ENCODE data around the gene PPP1R10.

Gene PPP1R10

DNA sequence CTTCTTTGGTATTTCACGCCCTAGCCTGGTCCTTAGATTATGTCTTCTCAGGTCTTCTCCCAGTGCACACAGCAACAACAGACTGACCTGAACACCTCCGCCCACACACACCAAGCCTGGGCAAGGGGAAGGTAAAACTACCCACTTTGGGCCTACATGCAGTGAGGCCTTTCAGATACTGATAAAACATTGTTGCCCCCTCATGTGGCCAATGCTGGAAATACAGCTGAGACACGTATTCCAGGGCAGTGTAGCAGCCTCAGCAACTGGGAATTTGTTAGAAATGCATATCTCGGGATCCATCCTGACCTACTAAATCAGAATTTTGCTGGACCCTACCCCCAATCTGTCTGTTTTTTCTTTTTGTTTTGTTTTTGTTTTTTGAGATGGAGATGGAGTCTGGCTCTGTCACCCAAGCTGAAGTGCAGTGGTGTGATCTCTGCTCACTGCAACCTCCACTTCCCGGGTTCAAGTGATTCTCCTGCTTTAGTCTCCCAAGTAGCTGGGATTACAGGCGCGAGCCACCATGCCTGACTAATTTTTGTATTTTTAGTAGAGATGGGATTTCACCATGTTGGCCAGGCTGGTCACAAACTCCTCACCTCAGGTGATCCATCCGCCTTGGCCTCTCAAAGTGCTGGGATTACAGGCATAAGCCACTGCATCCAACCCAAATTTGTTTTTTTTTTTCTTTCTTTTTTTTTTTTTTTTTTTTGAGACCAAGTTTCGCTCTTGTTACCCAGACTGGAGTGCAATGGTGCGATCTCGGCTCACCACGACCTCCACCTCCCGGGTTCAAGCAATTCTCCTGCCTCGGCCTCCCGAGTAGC lies 19.5 kb downstream of the PPP1R10 start:
- DNase-seq = peak; percentile 34 to 70 (median 62)

GRCh38 chr6:30592287-30592686 lies 24.8 kb downstream of the PPP1R10 start:
- DNase-seq = no peak

DNA sequence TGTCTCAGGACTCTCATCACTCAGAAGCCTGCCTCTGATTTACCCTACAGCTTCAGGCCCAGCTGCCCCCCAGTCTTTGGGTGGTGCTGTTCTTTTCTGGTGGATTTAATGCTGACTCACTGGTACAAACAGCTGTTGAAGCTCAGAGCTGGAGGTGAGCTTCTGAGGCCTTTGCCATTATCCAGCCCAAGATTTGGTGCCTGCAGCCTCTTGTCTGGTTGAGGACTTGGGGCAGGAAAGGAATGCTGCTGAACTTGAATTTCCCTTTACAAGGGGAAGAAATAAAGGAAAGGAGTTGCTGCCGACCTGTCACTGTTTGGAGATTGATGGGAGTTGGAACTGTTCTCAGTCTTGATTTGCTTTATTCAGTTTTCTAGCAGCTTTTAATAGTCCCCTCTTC lies 26.0 kb downstream of the PPP1R10 start:
- no peak for DNase-seq

- no peak for DNase-seq
Observed at GRCh38 chr6:30590509-30590908, 26.5 kb downstream of the PPP1R10 start.

DNA sequence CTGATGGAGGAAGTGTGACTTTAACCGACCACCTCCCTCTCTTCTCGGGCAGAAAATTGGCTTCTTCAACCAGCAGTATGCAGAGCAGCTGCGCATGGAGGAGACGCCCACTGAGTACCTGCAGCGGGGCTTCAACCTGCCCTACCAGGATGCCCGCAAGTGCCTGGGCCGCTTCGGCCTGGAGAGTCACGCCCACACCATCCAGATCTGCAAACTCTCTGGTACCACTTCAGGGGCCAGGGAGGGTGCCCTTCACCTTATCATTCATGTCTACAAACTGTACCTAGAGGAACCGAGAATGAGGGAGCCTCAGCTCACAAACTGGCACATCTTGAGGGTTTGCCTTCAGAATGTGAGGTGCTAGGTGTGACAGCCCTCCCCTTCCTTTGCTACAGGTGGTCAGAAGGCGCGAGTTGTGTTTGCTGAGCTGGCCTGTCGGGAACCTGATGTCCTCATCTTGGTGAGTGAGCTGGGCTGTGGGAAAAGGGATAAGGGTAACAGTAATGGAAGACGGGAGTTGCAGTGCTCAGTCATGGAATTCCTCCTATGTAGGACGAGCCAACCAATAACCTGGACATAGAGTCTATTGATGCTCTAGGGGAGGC lies 27.2 kb downstream of the PPP1R10 start:
- no peak for DNase-seq

DNA sequence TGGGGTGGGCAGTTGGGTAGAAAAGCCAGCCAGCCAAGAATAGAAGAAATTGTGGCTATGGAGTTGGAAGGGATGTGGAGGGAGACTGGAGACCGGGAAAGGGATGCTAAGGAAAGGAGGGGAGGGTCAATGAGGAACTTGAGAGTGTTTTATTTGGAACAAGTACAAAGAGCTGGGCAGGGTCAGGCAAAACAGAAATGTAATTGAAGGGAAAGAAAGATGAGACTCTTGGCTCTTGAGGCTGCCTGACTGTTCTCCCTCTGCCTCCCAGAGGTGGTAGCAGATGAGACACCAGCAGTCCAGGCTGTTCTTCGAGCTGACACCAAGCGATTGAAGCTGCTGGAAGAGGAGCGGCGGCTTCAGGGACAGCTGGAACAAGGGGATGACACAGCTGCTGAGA lies 33.1 kb downstream of the PPP1R10 start:
- DNase-seq = no peak

- DNase-seq = no peak
Observed at GRCh38 chr6:30578051-30578450, 39.0 kb downstream of the PPP1R10 start.

DNA sequence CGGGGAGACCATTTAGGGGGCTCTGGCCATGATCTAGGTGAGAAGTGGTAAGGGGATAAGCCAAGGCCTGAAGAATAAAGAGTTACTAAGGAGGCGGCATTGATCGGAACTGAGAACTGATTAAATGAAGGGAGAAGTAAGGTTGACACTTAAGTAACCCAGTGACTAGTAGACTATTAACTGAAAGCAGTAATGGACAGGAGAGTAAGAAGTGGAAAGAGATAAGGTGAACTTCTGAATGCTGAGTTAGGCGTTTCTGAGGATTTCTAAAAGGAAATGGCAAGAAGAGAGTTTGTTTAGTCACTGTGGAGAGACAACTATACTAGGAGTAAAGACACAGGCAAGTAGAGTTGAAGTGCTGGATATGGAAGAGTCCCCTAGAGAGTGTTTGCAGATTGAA lies 43.9 kb downstream of the PPP1R10 start:
- no peak for DNase-seq

- DNase-seq = no peak
Observed at GRCh38 chr6:30572148-30572547, 44.9 kb downstream of the PPP1R10 start.

- DNase-seq = no peak
Observed at GRCh38 chr6:30571762-30572082, 45.3 kb downstream of the PPP1R10 start.

GRCh38 chr6:30571075-30571761 lies 45.8 kb downstream of the PPP1R10 start, which contains the start of gene ABCF1:
TSS of gene ABCF1 (plus strand) at chr6:30571442. CDS start at chr6:30571488, 46 bp downstream.
- DNase-seq = peak; percentile 98 to 100 (median 99)

GRCh38 chr6:30570740-30571074 lies 46.3 kb downstream of the PPP1R10 start:
- DNase-seq = no peak

GRCh38 chr6:30570263-30570662 lies 46.8 kb downstream of the PPP1R10 start:
- no peak for DNase-seq

DNA sequence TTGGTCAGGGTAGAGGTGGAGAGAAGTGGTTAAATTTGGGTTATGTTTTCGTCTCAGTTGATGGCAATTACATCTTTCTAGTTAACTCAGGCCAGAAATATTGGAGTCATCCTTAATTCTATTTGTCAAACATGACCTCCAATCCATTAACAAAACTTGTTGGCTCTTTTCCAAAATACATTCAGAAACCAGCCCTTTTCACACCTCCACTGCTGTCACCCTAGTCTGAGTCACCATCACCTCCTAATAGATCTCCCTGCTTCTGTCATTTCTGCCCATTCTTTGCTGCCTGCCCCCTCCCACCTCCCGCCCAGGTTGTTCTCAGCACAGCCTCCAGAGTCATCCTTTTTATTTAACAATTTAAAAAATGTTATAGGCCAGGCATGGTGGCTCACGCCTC lies 48.8 kb downstream of the PPP1R10 start:
- no peak for DNase-seq

DNA sequence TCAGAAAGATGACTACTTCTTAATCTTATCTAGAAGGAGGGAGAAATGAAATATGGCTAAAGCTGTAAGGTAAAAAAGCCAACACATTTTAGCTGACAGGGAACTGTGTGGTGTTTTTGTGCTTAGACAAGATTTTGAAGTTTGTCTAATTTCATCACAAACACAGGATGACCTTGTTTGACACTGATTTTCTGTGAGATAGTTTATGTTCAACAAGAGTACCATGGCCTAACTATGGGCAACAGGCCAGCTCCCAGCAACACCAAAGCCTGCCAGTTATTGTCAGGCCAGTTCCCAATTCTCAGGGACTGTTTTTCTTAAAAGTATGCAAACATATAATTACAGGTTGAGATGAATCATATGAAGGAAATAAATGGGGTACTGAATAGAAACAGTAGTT lies 51.3 kb downstream of the PPP1R10 start:
- DNase-seq = no peak

DNA sequence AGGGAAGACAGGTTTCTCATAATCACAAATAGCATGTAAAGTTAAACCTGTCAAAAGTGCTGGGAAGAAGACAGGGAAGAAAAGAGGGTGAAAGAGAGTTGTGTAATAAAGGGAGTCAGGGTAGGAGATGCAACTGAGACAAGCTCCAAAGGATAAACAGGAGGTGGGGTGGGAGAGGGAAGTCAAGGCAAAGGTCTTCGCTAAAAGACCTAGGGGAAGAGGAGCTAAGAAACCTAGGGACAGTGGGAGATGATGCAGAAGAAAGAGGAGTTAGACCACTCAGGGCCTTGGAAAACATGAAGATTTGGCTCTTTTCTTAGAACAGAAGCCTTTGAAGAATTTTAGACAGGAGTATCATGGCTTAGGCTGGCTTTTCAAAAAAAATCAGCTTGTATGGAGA lies 52.9 kb downstream of the PPP1R10 start:
- no peak for DNase-seq

DNA sequence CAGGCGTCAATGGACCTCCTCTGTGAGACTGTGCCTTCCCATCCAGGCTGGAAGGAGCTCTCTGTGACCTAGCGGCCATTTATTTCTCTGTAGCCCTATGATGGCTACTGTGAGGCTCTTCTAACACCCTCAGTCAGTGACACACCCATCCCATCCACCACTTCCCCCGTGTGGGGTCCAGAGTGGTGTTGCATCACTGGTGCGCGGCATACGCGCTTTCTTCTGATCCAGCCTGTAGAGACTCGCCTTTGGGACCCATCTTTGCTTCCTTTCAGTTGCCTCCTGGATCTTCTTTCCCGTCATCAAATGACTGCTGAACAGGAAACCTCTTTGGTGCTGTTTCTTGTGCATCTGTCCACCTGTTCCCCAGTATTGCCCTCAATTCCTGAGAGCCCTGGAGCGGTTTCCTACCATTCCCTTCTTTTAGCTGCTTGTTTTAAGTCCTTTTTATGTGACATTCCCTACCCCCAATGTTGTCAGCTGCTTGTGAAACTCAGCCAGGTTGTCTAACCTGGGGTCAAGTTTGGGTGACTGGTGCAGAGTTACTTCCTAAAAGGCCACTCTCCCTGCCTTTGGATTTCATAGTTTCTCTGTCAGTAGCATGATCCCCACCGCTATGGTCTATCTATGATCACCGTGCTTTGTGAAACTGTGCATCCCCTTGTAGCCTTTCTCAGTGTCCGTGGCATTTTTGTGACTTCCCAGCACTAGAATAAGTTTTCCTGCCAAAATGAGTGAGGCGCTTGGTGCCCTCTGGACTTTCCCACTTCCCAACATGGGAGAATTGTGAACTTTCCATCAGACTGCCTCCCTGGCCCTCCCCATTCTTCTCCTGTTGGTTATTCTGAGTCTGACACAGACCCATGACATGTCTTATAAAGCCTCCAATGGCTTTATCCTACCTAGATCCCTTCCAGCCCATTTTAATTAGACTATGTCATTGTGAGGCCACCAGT lies 54.3 kb downstream of the PPP1R10 start:
- DNase-seq = no peak

GRCh38 chr6:30560930-30561329 lies 56.1 kb downstream of the PPP1R10 start:
- DNase-seq = no peak

- DNase-seq = peak in 1 of 4 experiments; percentile 31
Observed at GRCh38 chr6:30557683-30557981, 59.4 kb downstream of the PPP1R10 start.

GRCh38 chr6:30556906-30557682 lies 59.9 kb downstream of the PPP1R10 start, which contains the start of gene PRR3:
TSS of gene PRR3 (plus strand) at chr6:30557295. CDS start at chr6:30557345, 50 bp downstream.
- DNase-seq = peak; percentile 68 to 86 (median 76)

DNA sequence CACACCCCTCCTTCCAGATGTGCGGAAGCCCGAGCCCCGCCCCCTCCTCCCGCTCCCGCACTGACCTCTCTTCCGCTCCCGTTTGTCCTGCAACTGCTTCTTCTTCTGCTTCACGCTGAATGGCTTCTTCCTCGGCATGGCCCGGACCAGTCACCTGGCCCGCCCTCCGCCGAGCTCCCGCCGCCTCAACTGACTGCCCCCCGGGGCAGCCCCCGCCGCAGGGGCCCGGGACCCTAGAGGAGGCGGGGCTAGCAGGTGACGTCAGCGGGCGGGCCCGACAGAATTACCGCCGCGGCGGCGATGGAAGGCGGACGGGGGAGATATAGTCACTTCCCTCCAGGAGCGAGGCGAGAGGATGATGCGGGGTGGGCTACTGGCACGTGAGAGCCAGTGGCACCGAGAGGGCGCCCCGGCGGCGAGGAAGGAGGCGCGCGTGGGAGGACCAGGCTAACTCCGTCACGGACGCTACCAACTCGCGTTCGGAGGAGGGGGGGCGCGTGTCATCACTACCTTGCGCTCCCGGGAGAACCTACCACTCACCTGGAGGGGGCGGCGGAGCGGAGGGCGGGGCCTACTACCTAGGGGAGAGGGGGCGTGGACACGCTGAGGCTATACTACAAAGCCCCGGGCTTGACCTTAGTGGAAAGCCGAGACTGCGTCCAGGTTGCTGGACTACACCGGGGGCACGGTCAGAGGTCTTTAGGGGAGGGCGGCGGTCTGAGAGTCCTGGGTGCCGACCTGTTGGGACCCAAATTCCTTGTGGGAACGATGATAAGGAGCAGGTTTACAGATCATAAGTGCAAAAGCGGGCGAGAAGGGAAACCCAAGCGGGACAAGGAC lies 60.8 kb downstream of the PPP1R10 start, which contains the start of gene GNL1:
Gene GNL1 (minus strand): TSS at position 424 of the 840 bp plus-strand sequence. CDS start 286 bp downstream, at position 138.
- DNase-seq = peak; percentile 98 to 99 (median 98)
